Measurements from ENCODE around the gene ZNF750. TPM values are rescaled to one million over a fixed set of nuclear protein-coding genes. Genes with fewer than 3 reads are reported as not detected.

ZNF750 gene
- polyA plus RNA-seq, 1 donor (not counting 4 experiments of a cell fraction or from before 2014, with no cell fraction given): 5.5 TPM

- Histone ChIP-seq H3K4me1 (ENCODE audit: control insufficient read depth, extremely low read depth, insufficient read depth, low read length) (peaks cover 11% of the 10 kb centered on the region), H3K36me3 (ENCODE audit: control insufficient read depth in 2 of 2, extremely low read depth in 1 of 2, insufficient read depth in 2 of 2, low read length in 2 of 2) (peaks cover 8 to 13% of the 10 kb centered on the region in 2 experiments)
These were observed 29.7 kb upstream of the ZNF750 start for GRCh38 chr17:82869536-82869935.

GRCh38 chr17:82868715-82869131, 28.9 kb upstream of the ZNF750 start:
- no peak overlapping the region for H3K4me2 ChIP-seq (ENCODE audit: control insufficient read depth, extremely low read depth, insufficient read depth, low read depth, low read length)
- peaks cover 11% of the 10 kb centered on the region for H3K4me1 ChIP-seq (ENCODE audit: control insufficient read depth, extremely low read depth, insufficient read depth, low read length)
- H3K9me1 ChIP-seq (ENCODE audit: control insufficient read depth, extremely low read depth, insufficient read depth, low read length): no peaks in the 10 kb centered on the region
- H4K20me1 ChIP-seq (ENCODE audit: control insufficient read depth, extremely low read depth, insufficient read depth, low read length): no peaks in the 10 kb centered on the region
- peaks cover 19% of the 10 kb centered on the region for H3K79me2 ChIP-seq (ENCODE audit: control insufficient read depth, insufficient read depth, low read length)
- TF ChIP-seq EZH2 (IDR thresholded peaks at IDR 0.05; ENCODE audit: low read length): no peak
- no peak for TF ChIP-seq CTCF (optimal IDR thresholded peaks at IDR 0.05 in 1 of 3, IDR thresholded peaks at IDR 0.05 in 1 of 3, conservative IDR thresholded peaks at IDR 0.05 in 1 of 3; ENCODE audit: extremely low read depth in 1 of 3, insufficient read depth in 2 of 3, low read length in 3 of 3)
- no peak overlapping the region for H3K9ac ChIP-seq (ENCODE audit: control insufficient read depth, extremely low read depth, insufficient read depth, low read length)
- peaks cover 8 to 13% of the 10 kb centered on the region in 2 experiments for H3K36me3 ChIP-seq (ENCODE audit: control insufficient read depth in 2 of 2, extremely low read depth in 1 of 2, insufficient read depth in 2 of 2, low read length in 2 of 2)
- H2AFZ ChIP-seq (ENCODE audit: control insufficient read depth, low read length): no peak overlapping the region
- dilution Hi-C loops (cut with MboI; ENCODE audit: extremely low pct_ligation_motif_present, low sequenced_read_pairs): no loop called here
- DNase-seq (ENCODE audit: low read depth, low spot score) (no peak), FAIRE-seq (no peak)
- H3K4me3 ChIP-seq (ENCODE audit: control insufficient read depth in 2 of 3, extremely low read depth in 1 of 3, insufficient read depth in 2 of 3, low read depth in 1 of 3, low read length in 3 of 3): no peak overlapping the region
- no peaks in the 10 kb centered on the region for H3K9me3 ChIP-seq (ENCODE audit: control insufficient read depth, low read depth, low read length)
- no peaks in the 10 kb centered on the region for H3K27me3 ChIP-seq (ENCODE audit: control insufficient read depth, extremely low read depth, insufficient read depth, low read length)
- no peak overlapping the region for H3K27ac ChIP-seq (ENCODE audit: control insufficient read depth, insufficient read depth, low read length)

More at GRCh38 chr17:82869536-82869935, 29.7 kb upstream of the ZNF750 start:
- dilution Hi-C loops (cut with MboI; ENCODE audit: extremely low pct_ligation_motif_present, low sequenced_read_pairs): no loop called here
- no peaks in the 10 kb centered on the region for H3K27me3 ChIP-seq (ENCODE audit: control insufficient read depth, extremely low read depth, insufficient read depth, low read length)
- no peak overlapping the region for H3K4me3 ChIP-seq (ENCODE audit: control insufficient read depth in 2 of 3, extremely low read depth in 1 of 3, insufficient read depth in 2 of 3, low read depth in 1 of 3, low read length in 3 of 3)
- FAIRE-seq: no peak
- no peaks in the 10 kb centered on the region for H3K9me3 ChIP-seq (ENCODE audit: control insufficient read depth, low read depth, low read length)
- H3K79me2 ChIP-seq (ENCODE audit: control insufficient read depth, insufficient read depth, low read length): peaks cover 19% of the 10 kb centered on the region
- H2AFZ ChIP-seq (ENCODE audit: control insufficient read depth, low read length): no peak overlapping the region
- H3K27ac ChIP-seq (ENCODE audit: control insufficient read depth, insufficient read depth, low read length): no peak overlapping the region
- DNase-seq (ENCODE audit: low read depth, low spot score): no peak
- no peaks in the 10 kb centered on the region for H3K9me1 ChIP-seq (ENCODE audit: control insufficient read depth, extremely low read depth, insufficient read depth, low read length)
- H3K4me2 ChIP-seq (ENCODE audit: control insufficient read depth, extremely low read depth, insufficient read depth, low read depth, low read length): no peak overlapping the region
- TF ChIP-seq EZH2 (IDR thresholded peaks at IDR 0.05; ENCODE audit: low read length): no peak
- no peak for TF ChIP-seq CTCF (optimal IDR thresholded peaks at IDR 0.05 in 1 of 3, IDR thresholded peaks at IDR 0.05 in 1 of 3, conservative IDR thresholded peaks at IDR 0.05 in 1 of 3; ENCODE audit: extremely low read depth in 1 of 3, insufficient read depth in 2 of 3, low read length in 3 of 3)
- no peak overlapping the region for H3K9ac ChIP-seq (ENCODE audit: control insufficient read depth, extremely low read depth, insufficient read depth, low read length)
- H4K20me1 ChIP-seq (ENCODE audit: control insufficient read depth, extremely low read depth, insufficient read depth, low read length): no peaks in the 10 kb centered on the region

All from keratinocyte (primary cell).